Tibial nerve (tissue), 4 donors: Measurements from ENCODE around the gene TTC16. TPM values are rescaled to one million over a fixed set of nuclear protein-coding genes. Genes with fewer than 3 reads are reported as not detected.

Experiments
- DNase-seq, 2 donors: peaks; one replicate each; pipeline ENCODE4 v3.0.0-alpha.2; 2019; ENCODE audit warnings: low spot score in 2 of 2
- H3K27ac ChIP-seq, 4 donors: fragments of 200-600 bp; sonication (generic) in 3 of 4; one replicate each; pipeline ENCODE4 v1.5.1; 2017 to 2019; ENCODE audit warnings: mild to moderate bottlenecking in 1 of 4
- H3K27me3 ChIP-seq, 2 donors: fragments of 200-600 bp; sonication (generic) in 1 of 2; one replicate each; pipeline versions ENCODE4 v1.5.1 to v1.6.0; 2017 to 2019
- H3K36me3 ChIP-seq, 3 donors: fragments of 200-600 bp; sonication (generic); one replicate each; pipeline ENCODE4 v1.5.1; 2018 to 2019
- H3K4me1 ChIP-seq, 4 donors: fragments of 200-600 bp; sonication (generic) in 3 of 4; one replicate each; pipeline ENCODE4 v1.5.1; 2017 to 2019
- H3K4me3 ChIP-seq, 4 donors: fragments of 200-600 bp; sonication (generic) in 3 of 4; one replicate each; pipeline ENCODE4 v1.5.1; 2017 to 2019; ENCODE audit warnings: mild to moderate bottlenecking in 1 of 4, moderate library complexity in 1 of 4
- H3K9me3 ChIP-seq, 4 donors: fragments of 200-600 bp; sonication (generic) in 3 of 4; one replicate each; pipeline ENCODE4 v1.5.1; 2017 to 2019
- EP300 ChIP-seq, 2 donors: sonication (generic); formaldehyde crosslinking; IDR thresholded peaks; one replicate each; pipeline ENCODE4 v1.6.1; 2017; ENCODE audit warnings: antibody characterized with exemption in 2 of 2, mild to moderate bottlenecking in 1 of 2
- POLR2A ChIP-seq, 2 donors: fragments of 450-650 bp; IDR thresholded peaks; one replicate each; pipeline ENCODE4 v1.6.1; 2017; ENCODE audit warnings: antibody characterized with exemption in 2 of 2, mild to moderate bottlenecking in 2 of 2, moderate library complexity in 2 of 2
- WGBS, 2 donors: methylation state at CpG; one replicate each; pipeline ENCODE4 v1.1.5; 2018; 5-methylcytosine and 5-hydroxymethylcytosine counted together
- total RNA-seq, 4 donors: library from RNA; depleted of rRNA; stranded (reverse); fragments of >200 nt; gene quantifications; one replicate each; pipeline ENCODE4 v1.1.0, GENCODE V29; 2016
- TF ChIP-seq, protein P1 (sequence below), 5 experiments: fragments of 200-600 bp in 3 of 5; fragments of 450-650 bp in 2 of 5; sonication (generic) in 3 of 5; IDR thresholded peaks; one replicate each; pipeline ENCODE4 v1.5.1; 2016 to 2019; ENCODE audit warnings: antibody characterized with exemption in 5 of 5, mild to moderate bottlenecking in 3 of 5, moderate library complexity in 2 of 5

Gene TTC16
- total RNA-seq, 4 donors from 2014 or later, result 0.30 TPM; not detected in 3

DNA sequence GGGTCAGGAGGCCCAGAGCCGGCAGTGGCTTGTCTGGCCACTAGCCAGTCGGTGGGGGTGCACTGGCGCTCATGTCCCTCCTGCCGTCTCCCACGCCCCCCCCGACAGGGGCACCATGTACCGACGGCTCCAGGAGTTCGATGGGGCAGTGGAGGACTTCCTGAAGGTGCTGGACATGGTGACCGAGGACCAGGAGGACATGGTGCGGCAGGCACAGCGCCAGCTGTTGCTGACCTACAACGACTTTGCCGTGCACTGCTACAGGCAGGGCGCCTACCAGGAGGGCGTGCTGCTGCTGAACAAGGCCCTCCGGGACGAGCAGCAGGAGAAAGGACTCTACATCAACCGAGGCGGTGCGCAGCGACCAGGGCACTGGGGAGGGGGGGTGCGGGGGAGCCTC, 8.1 kb downstream of the TTC16 start:
- Histone ChIP-seq H3K4me3 (no peak overlapping the region), H3K4me1 (peaks cover 0 to 11% (median 0%) of the 10 kb centered on the region in 4 donors), H3K27me3 (peaks cover 0 to 9% of the 10 kb centered on the region in 2 donors), H3K9me3 (no peaks in the 10 kb centered on the region), H3K36me3 (no peaks in the 10 kb centered on the region), H3K27ac (no peak overlapping the region)
- TF ChIP-seq POLR2A (IDR thresholded peaks at IDR 0.05) (no peak), EP300 (IDR thresholded peaks at IDR 0.05) (no peak)
- TF ChIP-seq, protein P1, sequence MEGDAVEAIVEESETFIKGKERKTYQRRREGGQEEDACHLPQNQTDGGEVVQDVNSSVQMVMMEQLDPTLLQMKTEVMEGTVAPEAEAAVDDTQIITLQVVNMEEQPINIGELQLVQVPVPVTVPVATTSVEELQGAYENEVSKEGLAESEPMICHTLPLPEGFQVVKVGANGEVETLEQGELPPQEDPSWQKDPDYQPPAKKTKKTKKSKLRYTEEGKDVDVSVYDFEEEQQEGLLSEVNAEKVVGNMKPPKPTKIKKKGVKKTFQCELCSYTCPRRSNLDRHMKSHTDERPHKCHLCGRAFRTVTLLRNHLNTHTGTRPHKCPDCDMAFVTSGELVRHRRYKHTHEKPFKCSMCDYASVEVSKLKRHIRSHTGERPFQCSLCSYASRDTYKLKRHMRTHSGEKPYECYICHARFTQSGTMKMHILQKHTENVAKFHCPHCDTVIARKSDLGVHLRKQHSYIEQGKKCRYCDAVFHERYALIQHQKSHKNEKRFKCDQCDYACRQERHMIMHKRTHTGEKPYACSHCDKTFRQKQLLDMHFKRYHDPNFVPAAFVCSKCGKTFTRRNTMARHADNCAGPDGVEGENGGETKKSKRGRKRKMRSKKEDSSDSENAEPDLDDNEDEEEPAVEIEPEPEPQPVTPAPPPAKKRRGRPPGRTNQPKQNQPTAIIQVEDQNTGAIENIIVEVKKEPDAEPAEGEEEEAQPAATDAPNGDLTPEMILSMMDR (IDR thresholded peaks at IDR 0.05), result no peak
- DNase-seq, result no peak
- 46 to 53% methylated on average over 19 of the region's 23 CpGs for WGBS, 2 donors

DNA sequence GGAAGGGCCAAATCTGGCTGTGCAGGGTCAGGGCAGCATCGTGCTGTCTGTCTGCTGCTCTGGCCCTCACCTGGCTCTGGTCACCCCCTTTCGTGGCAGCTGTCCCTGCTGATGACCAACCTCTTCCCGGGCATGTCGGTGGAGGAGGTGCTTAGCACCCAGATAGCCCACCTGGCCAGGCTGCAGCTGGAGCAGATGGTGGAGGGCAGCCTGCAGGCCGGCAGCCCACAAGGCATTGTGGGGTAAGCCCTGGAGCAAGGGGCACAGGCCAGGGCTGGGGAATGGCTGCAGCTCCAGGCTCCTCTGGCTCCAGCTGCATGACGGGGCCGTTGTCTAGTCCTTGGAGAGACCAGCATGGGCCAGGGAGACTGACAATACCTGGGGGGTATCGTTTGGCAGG, 11.0 kb downstream of the TTC16 start:
- WGBS, 2 donors, result 71 to 74% methylated on average over 8 of the region's 8 CpGs
- no peak for DNase-seq
- H3K27me3 ChIP-seq, result peaks cover 0 to 9% of the 10 kb centered on the region in 2 donors

DNA sequence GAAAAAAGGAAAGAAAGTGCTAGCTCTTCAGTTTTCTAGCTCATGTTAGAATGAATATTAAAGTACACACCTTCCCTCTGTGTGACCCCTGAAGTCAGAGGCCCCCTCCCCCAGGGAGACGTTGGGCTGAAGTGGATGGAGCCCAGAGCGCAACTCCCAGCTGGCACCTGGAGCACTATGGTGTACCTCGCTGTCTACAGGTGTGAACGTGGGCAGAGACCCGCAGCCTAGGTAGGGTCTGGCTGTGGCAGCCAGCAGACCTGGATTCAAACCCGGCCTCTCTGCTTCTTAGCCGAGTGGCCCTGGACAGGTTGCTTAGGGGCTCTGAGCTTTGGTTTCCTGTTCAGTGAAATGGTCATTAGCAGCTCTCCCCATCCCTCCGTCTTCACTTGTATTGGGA, 12.9 kb downstream of the TTC16 start:
- DNase-seq, result no peak
- Histone ChIP-seq H3K4me1 (peaks cover 0 to 21% (median 1%) of the 10 kb centered on the region in 4 donors), H3K27me3 (peaks cover 0 to 9% of the 10 kb centered on the region in 2 donors), H3K27ac (no peak overlapping the region), H3K36me3 (peaks cover 0 to 38% (median 0%) of the 10 kb centered on the region in 3 donors), H3K9me3 (no peaks in the 10 kb centered on the region), H3K4me3 (no peak overlapping the region)
- WGBS, 2 donors, result 83 to 85% methylated on average over 8 of the region's 8 CpGs
- no peak for TF ChIP-seq EP300 (IDR thresholded peaks at IDR 0.05)
- TF ChIP-seq POLR2A (IDR thresholded peaks at IDR 0.05), result no peak
- TF ChIP-seq, protein P1 (IDR thresholded peaks at IDR 0.05), result no peak

More for the DNA sequence above, 11.0 kb downstream of the TTC16 start:
- Histone ChIP-seq H3K36me3 (peaks cover 0 to 22% (median 0%) of the 10 kb centered on the region in 3 donors), H3K4me3 (no peak overlapping the region), H3K27ac (no peak overlapping the region), H3K4me1 (peaks cover 0 to 12% (median 0%) of the 10 kb centered on the region in 4 donors), H3K9me3 (no peaks in the 10 kb centered on the region)
- TF ChIP-seq POLR2A (IDR thresholded peaks at IDR 0.05), result no peak
- TF ChIP-seq, protein P1 (IDR thresholded peaks at IDR 0.05), result no peak
- TF ChIP-seq EP300 (IDR thresholded peaks at IDR 0.05), result no peak

DNA sequence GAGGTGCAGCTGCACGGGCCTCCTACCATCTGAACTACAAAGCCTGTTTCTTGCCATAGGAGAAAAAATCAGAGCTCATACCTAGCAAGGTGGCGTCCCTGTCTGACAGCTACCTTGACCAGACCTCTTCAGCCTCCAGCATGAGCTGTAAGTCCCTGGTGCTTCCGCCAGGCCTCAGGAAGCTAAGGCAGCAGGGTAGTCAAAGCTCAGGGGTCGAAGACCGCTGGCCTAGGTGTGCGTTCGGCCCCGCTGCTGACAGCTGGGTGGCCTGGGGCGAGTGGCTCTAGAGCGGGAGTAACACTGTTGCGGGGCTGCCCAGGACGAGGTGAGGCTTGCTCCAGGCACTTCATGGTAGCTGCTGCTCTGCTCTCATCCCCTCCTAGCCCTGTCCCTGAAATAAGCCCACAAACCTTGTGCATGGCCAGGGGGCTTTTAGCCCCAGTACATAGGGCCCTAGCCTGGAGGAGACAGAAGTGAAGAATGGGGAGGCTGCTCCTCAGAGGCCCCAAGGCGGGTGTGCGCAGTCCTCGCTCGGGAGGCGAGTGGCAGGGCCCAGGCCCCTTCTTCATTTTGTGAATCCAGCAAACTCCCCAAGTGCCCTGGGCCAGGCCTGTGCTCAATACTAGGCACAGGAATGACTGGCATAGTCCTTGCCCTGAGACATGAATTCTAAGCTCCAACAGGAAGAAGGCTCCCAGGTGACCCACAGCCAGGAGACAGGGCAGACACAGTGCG, 13.8 kb downstream of the TTC16 start:
- Histone ChIP-seq H3K36me3 (peaks cover 0 to 38% (median 0%) of the 10 kb centered on the region in 3 donors), H3K27me3 (peaks cover 0 to 2% of the 10 kb centered on the region in 2 donors), H3K4me3 (no peak overlapping the region), H3K27ac (no peak overlapping the region), H3K4me1 (peaks cover 0 to 22% (median 10%) of the 10 kb centered on the region in 4 donors), H3K9me3 (no peaks in the 10 kb centered on the region)
- DNase-seq, result no peak
- WGBS, 2 donors, result 80 to 88% methylated on average over 16 to 17 of the region's 18 CpGs
- no peak for TF ChIP-seq EP300 (IDR thresholded peaks at IDR 0.05)
- TF ChIP-seq POLR2A (IDR thresholded peaks at IDR 0.05), result no peak

DNA sequence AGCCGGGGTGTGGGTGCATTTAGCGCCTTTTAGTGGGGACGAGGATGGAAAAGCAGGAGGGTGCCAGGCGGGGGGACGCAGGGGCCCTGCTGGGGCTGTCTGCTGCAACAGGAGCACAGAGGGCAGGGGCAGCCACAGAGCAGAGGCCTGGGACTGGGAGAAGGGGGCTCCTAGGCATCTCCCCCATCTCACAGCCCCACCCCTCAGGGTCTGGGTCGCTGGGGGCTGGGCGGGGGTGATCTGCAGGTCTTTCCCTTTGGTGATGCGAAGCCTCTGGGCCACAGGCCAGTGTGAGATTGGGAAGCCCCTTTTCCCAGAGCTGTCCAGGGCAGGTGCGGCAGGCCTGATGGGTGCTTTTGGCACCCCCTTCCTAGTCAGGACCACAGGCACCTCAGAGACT, 14.4 kb downstream of the TTC16 start:
- Histone ChIP-seq H3K4me3 (no peak overlapping the region), H3K9me3 (no peaks in the 10 kb centered on the region), H3K27ac (no peak overlapping the region), H3K4me1 (peaks cover 0 to 19% (median 10%) of the 10 kb centered on the region in 4 donors), H3K27me3 (no peaks in the 10 kb centered on the region), H3K36me3 (peaks cover 0 to 38% (median 0%) of the 10 kb centered on the region in 3 donors)
- DNase-seq, result no peak
- WGBS, 2 donors, result 85 to 86% methylated on average over 8 of the region's 9 CpGs
- TF ChIP-seq EP300 (IDR thresholded peaks at IDR 0.05) (no peak), POLR2A (IDR thresholded peaks at IDR 0.05) (no peak)
- TF ChIP-seq, protein P1 (IDR thresholded peaks at IDR 0.05), result no peak
